HG02943 (cell line): ENCODE measurements around the gene TTLL3.
A peak's percentile ranks its signal among the peaks of the same experiment; 100 is the strongest.

ENCODE experiments used
- ATAC-seq: cut with Tn5 transposase; IDR thresholded peaks from one replicate; pipeline ENCODE4 v1.9.1; 2021; ENCODE audit warnings: mild to moderate bottlenecking, low read depth, moderate library complexity; ENCODE audit not compliant: unreplicated experiment

TTLL3 gene

DNA sequence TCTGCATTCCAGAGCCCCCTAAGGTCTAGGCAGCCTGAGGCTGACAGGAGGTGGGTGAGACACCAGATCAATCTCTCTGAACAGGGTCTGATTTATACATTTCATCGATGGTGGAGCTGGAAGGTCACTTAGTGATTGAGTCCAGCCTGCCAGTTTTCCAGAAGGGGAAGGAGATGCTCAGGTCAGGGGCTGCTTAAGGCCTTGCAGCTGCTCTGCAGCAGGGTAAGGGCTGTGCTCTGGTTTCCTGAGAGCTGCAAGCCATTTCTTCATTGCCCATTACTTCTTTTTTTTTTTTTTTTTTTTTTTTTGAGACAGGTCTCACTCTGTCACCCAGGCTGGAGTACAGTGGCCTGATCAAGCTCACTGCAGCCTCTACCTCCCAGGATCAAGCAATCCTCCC lies 28.5 kb upstream of the TTLL3 start:
- ATAC-seq = no peak

DNA sequence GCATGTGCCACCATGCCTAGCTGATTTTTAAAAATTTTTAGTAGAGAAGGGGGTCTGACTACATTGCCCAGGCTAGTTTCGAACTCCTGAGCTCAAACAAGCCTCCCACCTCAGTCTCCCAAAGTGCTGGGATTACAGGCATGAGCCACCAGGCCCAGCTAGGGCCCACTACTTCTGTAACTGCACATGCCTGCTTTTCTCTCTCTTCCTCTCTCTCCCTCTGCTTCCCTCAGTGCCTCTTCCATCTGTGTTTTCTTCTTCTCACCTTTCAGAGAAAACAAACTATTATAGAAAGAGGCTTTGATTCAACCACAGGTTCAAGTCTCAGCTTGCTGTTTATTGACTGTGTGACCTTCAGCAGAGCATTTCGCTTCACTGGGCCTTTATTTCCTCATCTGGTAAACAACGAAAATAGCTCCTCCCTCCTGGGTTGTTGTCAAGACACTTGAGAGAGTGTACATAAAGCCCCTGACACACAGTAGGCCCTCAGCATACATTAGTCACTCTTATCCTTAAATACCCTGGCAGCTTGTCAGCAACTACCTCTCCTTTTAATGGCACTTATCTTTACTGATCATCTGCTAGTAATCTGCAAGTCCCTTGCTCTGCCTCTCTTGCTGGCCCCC lies 28.0 kb upstream of the TTLL3 start:
- ATAC-seq = no peak

DNA sequence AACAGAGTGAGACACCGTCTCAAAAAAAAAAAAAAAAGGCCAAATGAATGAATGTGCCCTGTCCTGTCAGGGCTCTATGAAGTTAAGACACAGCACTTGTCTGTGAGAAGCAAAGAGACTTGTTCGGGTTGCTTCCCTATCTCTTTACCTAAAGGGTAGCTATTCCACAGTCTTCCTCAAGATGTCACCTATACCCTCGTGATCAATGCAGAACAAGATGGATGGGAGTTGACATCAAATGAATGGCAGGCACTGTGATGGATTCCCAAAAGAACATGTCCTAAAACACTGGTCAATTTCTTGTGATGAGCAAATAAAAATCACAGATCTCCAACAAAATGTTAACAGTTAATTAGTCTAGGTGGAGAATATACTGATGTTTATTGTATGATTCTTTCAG lies 27.3 kb upstream of the TTLL3 start:
- ATAC-seq = no peak

DNA sequence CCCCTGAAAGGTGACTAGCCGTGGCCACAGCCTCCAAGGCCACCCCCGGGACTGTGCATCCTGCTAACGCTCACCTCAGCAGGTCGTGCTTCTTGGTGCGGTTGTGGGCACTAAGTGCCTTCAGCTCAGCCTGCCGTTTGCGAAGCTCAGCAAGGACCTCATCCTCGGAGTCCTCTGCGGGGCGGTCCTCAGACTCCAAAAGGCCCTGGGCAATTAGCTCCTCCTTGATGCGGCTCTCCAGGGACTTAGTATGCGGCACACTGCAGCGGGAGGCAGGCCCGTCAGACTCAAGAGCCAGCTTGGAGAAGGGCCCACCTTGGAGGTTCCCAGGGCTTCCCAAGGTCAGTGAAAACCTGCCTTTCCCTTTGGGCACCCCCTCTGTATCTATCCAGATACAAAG lies 26.1 kb upstream of the TTLL3 start:
- ATAC-seq = no peak

DNA sequence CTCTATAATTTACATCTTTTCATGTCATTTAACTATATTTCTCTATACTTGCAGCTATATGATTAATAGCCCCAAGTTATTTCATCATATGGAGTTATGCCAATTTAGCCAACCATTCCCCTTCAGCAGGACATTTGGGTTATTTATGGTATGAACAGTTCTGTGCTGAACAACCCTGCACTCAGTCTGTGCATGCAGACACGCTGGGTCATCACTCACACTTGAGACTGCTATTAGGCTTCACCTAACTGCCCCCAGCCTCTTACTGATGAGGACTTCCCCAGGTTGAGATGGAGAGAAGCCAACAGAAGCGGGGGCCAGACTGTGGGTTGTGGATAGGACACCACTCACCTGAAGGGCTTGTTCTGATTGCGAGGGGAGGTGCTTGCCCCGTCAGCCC lies 25.1 kb upstream of the TTLL3 start:
- no peak for ATAC-seq

DNA sequence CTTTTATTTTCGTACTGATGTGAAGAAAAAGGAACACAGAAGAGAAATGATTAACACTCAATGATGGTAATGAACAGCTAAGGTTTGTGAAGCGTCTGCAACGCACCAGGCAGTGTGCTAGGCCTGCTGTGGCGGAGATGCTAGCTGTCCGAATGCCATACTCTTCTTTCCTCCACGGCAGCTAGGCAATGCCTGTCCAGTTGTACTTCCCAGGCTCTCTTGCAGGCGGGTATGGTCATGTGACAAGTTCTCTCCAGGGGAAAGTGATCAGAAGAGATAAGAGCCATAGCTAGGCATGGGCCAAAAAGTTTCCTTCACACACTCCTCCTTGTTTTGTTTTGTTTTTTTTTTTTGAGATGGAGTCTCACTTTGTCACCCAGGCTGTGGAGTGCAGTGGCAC lies 24.5 kb upstream of the TTLL3 start:
- no peak for ATAC-seq

DNA sequence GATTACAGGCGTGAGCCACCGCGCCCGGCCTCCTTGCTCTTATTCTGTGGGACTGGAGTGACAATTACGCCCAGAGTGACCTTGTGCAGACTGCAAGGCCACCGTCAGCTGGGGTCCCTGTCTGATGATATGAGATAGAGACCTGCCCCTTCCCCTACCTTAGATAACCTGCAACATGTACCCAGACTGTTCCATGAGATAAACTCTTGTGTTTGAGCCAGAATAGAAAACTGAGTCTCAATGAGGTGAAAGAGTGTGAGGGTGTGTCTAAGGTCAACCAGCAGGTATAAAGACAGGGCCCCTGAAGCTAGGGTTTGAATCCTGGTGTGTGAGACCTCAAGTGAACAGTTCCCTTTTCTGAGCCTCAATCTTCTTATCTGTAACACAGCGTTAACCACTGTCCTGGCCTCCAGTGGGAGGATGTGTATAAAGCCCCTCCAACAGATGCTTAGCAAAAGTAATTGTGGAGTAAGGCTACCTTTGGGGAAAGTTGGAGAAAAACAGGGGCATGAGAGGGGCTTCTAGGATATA lies 23.8 kb upstream of the TTLL3 start:
- no peak for ATAC-seq

DNA sequence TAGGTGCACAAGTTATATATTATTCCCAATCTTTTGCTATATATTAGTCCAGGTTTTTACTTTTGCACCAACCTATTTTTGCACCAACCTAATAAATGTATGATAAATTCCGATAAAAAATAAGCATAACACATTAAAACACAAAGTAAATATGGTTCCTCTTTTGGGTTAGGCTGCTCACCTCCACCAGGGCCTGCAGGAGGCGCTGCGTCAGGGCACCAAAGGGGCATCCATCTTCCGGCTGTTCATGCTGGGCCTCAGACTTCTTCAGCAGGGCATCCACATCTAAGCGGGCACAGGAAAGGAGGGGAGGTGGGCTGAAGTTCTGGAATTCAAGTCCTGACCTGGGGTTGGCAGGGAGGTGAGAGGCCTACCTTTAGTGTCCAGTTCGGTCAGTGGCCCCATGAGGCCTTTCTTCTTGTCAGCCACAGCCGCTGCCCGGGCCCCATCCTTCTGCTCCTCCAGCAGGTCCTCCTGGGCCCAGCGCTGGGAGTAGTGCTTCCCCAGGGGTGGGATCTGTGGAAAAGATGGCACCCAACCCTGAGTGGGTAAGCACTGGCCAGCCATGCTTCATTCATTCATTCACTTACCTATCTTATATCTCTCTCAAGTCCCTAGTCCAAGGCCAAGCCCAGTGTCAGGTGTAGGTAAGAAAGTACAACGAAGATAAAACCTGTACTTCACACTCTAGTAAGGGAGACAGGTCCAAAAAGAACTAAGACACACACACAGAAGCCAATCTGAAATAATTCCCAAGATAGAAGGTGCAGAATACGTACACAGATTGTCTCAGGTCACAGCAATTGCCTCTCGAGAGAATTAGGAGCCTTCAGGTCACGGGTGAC lies 23.0 kb upstream of the TTLL3 start:
- ATAC-seq = no peak

DNA sequence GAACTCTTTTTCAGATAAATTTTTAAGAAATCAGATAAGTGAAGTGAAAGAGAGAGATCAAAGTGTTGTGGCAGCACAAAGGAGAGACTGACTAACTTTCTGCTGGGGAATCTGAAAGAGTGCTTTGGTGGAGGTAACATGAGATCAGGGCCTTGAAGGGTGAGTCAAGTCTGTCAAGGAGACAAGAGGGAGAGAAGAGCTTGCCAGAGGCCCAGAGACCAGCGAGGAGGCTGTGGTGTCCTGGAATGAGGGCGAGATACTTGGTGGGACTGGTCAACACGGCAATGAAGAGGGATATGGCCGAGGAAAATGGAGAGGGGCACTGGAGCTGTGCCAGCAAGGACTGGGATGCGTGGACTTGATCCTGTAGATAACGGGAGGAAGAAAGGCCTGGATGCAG lies 22.3 kb upstream of the TTLL3 start:
- no peak for ATAC-seq

DNA sequence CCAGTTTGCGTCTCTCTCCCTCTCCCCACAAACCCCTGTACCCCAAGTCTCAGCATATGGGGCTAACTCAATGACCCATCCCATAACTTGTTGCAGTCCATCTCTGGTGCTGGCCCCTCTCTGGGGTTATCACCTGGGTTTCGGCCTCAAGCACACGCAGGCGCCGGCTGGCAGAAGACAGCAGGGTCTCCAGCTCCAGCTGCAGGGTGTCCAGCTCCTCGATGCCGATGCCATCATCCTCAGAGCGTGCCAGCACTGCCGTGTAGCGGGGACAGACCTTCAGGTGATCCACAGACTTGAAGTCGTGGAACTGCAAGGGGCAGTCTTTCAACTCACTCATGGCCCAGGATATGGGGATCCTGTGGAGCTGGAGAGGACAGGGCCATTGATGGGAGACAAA lies 18.9 kb upstream of the TTLL3 start:
- ATAC-seq = no peak

DNA sequence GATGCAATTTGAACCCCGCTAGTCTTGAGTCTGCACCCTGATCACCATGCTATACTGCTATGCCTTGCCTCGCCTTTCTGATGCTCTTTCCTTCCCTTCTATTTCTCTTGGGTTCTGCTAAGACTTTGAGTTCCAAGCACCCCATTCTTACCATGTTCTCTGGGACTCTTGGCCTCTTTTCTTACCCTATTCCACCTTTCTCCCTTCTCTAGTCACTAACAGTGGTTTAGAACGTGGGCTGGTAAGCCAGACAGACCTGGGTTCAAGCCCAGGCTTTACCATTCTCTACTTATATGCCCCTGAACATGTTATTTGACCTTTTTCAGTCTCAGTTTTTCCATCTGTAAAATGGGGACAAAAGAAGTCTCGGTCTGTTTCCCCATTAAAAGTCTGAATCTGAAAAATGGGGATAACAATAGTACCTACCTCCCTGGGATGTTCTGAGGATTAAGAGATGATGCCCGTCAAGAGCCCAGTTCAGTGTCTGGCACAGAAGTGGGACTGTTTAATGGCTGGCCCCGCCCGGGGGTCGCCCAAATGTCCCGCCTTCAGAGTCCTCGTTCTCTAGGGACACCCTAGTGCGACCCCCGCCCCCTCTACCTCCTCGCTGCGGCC lies 18.2 kb upstream of the TTLL3 start:
- ATAC-seq = no peak

DNA sequence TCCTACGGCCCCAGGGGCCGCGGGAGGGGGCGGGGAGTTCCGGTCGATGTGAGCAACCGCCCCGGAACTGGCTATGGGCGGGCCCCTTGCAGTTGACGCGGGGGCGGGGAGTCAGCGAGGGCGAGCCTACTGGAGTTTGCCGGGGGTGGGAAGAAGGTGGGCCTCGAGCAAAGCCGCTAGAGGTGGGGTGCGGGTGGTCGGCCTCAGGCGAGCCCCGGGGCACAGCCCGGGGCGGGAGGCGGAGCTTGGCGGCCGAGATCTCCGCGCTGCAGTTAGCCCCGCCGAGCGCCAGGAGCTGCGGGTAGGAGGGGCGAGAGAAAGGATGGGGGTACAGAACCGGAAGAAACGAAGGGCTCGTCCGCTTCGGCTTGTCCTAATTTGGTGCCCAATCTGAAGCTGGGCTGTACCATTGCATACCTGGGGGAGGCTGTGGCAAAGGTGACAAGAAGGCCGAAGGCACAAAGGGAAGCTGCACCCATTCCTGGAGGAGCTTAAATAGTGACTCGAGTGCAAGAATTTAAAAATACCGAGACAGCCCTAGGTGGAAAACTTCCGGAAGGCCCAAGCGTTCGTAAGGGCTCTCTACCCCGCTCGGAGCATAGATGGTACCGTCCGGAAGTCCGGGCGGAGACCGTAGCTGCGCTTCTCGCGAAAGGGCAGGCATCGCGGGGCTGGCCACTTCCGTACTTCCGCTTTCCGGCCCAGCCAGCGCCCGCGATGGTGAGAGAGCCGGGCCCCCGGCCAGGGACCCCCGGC lies 17.5 kb upstream of the TTLL3 start, which contains the start of the genes ARPC4 and TADA3:
ARPC4 (plus strand) TSS at position 678 of the 756 bp plus-strand sequence; CDS start at position 718, 40 bp downstream.
TADA3 (minus strand) TSS at position 69 of the 756 bp plus-strand sequence. CDS start 1,007 bp downstream, outside the sequence.
- ATAC-seq = peak; percentile 88

DNA sequence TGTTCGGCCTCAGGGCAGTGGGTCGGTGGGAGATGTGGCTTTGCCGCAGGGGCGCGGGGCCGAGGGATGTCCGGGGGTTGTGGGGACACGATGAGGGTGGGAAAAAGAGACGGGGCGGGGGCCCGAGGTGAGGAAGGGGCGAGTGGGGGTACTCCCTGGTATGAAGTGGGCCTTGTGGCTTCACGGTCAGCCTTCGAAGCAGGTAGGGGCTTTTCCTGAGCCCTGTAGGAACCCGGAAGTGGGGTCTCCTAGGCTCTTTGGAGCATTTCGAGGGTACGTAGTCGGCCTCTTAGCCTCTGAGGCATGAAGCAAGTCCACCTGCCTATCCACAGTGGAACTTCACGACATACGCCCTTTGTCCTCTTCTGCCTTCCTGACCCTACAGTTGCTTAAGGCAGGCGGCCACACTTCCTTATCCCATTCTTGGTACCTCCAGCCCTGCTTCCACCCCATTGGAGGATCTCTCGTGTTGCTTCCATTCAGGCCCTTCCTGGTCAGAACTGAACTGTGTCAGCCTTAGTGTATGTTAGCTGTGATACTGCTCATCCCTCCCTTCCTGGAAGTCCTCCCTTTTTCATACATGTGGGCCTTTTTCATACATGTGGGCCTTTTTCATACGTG lies 16.8 kb upstream of the TTLL3 start:
- no peak for ATAC-seq

DNA sequence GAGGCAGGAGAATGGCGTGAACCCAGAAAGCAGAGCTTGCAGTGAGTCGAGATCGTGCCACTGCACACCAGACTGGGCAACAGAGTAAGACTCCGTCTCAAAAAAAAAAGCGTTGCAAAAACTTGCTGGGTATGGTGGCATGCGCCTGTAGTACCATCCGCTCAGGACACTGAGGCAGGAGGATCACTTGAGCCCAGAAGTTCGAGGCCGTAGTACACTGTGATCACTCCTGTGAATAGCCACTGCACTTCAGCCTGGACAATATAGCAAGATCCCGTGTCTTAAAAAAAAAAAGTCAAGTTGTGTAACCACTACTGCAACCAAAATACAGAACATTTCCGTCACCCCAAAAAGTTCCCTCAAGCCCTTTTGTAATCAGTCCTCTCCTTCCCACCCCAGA lies 15.7 kb upstream of the TTLL3 start:
- no peak for ATAC-seq

DNA sequence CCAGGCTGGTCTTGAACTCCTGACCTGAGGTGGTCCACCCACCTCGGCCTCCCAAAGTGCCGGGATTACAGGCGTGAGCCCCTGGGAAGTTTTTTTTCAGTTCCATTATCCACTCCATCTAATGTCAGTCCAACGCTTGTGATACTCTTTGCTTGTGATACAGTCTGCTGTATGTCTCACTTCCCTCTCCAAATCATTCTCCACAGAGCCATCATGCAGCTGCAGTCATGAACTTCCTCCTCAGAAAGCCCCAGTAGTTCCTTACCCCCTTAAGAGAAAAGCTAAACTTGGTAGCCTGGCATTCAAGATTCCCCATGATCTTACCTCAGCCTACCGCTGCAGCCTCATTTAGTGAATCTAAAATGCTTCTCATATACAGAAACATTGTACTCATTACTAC lies 14.9 kb upstream of the TTLL3 start:
- ATAC-seq = no peak

DNA sequence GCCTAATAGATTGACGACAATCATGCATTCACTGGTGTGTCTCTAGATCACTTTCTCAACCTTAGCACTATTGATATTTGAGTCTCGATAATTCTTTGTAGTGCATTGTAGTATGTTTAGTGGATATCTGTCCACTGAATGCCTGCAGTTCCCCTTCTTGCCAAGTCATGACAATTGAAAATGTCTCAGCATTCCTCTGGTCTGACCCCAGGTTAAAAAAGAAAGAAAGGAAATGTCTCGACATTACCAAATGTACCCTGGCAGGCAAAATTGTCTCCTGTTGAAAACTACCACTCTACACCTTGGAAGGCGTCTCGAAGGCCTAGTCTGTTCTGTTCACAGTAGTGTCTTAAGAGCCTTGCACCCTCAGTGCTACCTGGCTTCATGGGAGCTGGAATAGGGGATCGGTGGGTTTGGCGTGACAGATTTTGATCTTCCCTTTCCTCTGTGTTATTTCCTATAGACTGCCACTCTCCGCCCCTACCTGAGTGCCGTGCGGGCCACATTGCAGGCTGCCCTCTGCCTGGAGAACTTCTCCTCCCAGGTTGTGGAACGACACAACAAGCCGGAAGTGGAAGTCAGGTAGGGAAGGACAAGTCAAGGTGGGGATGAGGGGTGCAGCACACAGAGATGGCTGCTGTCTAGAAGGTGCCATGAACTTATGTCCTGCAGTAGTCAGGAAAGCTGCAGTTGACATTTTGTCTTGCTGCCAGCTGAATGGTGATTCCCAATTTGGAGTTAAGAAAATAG lies 12.7 kb upstream of the TTLL3 start:
- no peak for ATAC-seq

DNA sequence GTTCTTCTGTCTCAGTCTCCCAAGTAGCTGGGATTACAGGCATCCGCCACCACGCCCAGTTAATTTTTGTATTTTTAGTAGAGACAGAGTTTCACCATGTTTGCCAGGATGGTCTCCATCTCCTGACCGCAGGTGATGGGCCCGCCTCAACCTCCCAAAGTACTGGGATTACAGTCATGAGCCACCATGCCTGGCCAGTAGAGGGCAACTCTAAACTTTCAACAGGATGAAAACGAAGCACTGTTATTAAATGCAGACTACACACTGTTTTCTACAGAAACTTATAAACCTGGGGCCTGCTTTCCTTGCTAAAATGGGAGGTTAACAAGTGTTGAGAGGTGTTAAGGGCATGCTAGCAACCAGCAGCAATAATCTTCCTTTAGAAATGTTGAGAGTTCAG lies 9.5 kb upstream of the TTLL3 start:
- no peak for ATAC-seq

DNA sequence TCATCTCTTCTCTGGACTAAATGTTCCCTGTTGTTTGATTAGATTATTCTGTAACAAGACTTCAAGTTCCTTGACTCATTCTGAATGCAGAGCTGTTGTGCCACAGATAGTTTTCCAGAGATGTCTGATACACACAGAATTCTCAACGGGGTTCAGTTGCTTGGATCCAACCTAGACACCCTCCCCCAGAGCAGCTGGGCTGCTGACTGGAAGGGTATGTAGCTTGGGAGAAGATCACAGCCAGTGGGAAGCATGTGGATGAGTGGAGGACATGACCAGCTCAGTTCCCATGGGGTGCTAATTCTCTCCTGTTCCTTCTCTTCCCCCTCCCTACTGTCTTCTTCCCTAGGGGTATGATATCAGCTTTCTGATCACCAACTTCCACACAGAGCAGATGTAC lies 6.6 kb upstream of the TTLL3 start:
- no peak for ATAC-seq

DNA sequence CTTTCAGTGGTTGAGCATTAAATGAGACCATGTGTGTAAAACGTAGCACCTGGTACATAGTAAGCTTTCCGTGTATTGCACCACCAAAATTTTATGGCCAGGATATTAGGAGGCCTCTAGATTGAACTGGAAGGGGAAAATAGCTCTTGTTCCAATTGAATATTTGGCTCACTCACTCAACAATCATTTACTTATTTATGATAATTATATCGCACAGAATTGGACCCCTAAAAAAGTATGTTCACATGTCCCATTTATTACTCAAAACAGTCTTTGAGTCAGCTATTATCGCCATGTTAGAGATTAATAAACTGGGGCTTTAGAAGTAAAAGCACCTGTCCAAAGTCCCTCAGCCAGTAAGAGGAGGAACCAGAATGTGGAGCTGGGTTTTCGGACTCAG lies 5.1 kb upstream of the TTLL3 start:
- no peak for ATAC-seq
